HuH-7.5 (cell line): ENCODE results near the gene ATP4A.

ENCODE experiments used
- DNase-seq: peaks from one replicate; pipeline ENCODE4 v3.0.0; 2011; ENCODE audit warnings: low spot score

The ATP4A gene

GRCh38 chr19:35524181-35524837, 39.1 kb downstream of the ATP4A start:
- DNase-seq, result no peak

GRCh38 chr19:35522745-35523327, 40.6 kb downstream of the ATP4A start:
- no peak for DNase-seq

DNA sequence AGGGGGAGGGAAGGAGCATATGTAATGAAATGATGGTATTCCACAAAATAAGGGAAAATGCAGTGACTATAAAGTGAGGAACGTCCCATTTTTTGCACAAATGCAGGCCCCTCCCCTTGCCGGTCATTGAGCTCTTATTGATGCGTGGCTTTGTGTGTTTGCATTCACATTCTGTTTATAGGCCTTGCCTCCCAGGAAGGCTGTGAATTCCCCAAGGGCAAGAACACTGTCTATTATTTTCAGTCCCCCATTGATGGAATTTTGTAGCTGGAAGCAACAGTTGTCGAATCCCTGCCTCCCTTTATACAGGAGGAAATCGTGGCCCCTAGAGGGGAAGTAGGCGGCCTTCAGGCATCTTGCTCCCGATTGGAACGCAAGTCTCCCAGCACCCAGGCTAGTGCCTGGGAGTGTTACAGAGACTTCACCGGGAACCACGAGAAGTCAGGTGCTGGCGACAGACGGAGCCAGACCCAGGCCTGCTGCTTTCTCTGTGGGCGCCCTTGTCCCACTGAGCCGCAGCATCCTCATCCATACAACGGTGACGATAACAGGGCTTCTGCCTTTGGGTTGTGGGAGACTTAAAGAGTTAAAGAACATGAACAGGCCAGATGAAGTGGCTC, 42.2 kb downstream of the ATP4A start:
- no peak for DNase-seq

GRCh38 chr19:35519291-35519690, 44.2 kb downstream of the ATP4A start:
- no peak for DNase-seq

- no peak for DNase-seq
Observed at GRCh38 chr19:35518313-35518712, 45.1 kb downstream of the ATP4A start.

DNA sequence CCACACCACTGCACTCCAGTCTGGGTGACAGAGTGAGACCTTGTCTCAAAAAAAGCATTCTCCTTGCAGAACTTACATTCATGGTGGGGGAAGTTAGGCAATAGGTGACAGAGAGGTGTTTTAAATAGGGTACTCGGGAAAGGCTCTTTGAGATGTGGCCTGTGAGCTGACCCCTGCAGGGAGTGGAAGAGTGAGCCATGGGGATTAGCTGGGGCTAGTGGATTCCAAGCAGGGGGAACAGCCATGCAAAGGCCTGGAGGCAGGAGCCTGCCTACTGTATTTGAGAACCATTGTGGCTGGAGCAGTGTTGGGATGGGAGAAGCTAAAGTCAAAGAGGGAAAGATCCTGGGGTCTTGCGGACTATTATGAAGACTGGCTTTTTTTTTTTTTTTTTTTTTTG, 46.1 kb downstream of the ATP4A start:
- no peak for DNase-seq

GRCh38 chr19:35516310-35516709, 47.1 kb downstream of the ATP4A start:
- DNase-seq, result no peak

GRCh38 chr19:35514282-35514809, 49.1 kb downstream of the ATP4A start:
- no peak for DNase-seq

DNA sequence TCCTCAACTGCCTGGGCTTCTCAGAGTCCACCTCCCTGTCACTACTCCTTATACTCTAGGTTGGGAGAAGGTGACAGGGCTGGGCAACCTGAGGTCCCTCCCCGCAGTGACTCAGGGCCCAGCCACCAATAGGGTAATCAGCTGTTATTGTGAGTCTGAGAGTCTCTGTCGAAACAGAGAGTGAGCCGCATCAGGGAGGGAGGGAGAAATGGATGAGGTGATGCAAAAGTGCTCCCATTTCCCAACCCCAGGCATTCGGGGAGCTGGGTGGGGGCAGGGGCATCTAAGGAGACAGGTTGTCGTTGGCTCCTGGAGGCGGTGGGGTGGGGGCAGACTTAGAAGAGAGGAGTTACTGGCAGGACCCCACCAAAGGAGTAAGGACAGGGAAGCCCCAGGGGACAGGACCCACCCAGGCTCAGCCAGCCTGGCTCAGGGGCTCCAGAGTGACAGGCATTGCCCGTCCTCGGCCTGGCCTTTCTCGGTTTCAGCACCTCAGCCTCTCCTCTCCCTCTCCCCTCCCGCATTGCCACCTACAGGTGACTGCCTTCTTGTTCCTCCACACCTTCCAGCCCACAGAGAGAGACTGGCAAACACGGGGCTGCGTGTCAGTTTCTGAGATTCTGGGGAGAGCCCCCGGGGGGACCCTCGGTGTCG, 49.7 kb downstream of the ATP4A start, which contains the start of gene DMKN:
TSS of gene DMKN (minus strand) at position 22 of the 654 bp plus-strand sequence. CDS start 174 bp downstream, outside the sequence.
- no peak for DNase-seq

DNA sequence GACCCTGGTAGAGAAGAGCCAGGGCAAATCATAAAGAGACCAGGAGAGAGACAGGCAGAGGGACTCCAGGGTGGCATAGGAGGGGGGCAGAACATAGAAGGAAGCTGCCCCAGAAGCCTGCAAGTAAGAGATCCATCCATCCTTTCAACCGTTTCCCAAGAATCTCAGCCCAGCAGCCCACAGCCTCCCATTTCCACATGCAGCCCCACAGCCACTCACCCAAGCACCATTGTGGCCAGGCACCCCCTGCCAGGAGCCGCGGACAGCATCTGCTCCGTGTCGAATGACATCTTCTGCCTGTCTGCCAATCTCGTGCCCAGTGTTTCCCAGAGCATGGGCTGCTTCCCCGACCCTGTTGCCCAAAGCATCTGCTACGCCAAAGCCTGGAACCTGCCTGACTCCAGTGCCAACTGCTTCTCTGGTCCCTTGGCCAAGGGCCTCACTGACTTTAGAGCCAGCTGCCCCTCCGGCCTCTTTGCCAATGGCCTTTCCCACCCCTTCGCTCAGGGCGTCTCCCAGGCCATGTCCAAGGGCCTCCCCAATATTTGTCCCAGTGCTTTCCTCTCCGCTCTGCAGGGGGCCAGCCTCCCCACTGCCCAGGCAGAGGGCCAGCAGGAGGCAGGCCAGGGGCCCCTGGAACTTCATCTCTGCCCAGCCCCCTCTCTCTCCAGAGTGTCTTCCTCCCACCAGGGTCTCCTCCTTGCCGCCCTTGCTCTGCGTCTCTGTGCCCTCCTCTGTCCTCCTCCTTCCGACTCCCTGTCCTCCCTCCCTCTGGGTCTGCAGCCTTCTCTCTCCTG, 50.4 kb downstream of the ATP4A start:
- DNase-seq, result no peak

- no peak for DNase-seq
Observed at GRCh38 chr19:35511337-35511736, 52.1 kb downstream of the ATP4A start.

GRCh38 chr19:35510626-35510964, 52.9 kb downstream of the ATP4A start:
- no peak for DNase-seq

- DNase-seq, result peak; percentile 96
Observed at GRCh38 chr19:35509861-35510625, 53.4 kb downstream of the ATP4A start.

- peak; percentile 58 for DNase-seq
Observed at GRCh38 chr19:35509018-35509652, 54.3 kb downstream of the ATP4A start.

DNA sequence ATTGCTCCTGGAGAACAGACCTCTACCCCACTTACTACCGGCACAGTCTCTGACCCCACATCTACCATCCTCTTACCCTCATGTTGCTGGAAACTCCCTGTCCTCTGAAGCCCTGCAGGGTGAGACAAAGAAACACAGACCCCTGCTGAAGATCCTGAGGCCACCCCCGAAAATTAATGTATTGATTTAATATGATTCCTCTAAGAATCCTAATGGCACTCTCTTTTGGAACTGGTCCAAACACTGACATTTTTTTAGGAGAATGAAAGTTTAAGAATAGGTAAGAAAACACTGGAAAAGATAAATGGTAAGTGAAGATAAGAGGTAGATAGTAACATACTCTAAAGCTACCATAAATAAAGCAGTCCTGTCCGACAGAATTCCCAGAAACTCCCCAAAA, 55.3 kb downstream of the ATP4A start:
- DNase-seq, result no peak

- DNase-seq, result no peak
Observed at GRCh38 chr19:35507561-35507960, 55.9 kb downstream of the ATP4A start.

- DNase-seq, result no peak
Observed at GRCh38 chr19:35506011-35506410, 57.4 kb downstream of the ATP4A start.

- DNase-seq, result no peak
Observed at GRCh38 chr19:35502751-35503150, 60.7 kb downstream of the ATP4A start.

DNA sequence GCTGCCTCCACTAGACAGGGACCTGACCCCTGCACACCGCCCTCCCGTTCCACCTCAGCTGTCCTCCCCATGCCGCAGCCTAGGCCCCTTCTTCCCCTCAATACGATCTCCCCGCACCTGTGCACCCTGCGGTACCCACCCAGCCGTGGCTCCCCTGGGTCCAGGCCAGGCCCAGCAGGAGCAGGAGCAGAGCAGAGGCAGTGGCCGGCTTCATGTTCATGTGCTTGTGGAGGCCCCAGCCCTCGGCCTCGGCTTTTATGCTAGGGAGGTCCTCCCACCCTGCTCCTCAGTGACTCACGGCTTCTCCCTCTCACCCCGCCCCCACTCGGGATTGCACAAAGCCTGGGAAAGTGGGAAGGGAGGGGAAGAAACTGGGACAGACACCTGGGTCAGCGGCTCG, 61.8 kb downstream of the ATP4A start:
- no peak for DNase-seq

DNA sequence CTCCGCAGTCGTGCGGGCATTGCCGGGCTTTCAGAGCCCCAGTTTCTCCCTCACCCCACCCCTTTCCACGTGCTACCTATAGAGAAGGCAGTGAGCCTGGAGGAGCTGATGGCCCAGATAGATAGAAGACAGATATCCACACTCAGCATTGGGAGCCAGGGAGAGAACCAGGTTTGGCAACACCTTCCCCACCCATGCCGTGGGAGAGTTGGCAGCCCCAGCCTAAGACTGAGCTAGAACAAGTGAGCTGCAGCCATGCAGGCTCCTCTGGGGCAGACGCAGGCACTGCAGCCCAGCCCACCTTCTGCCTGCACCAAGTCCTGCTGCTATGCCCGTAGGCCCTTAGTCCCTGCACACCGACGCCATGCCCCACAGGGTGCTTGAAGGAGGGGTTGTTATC, 62.8 kb downstream of the ATP4A start:
- no peak for DNase-seq
